ENCODE measurements around the gene TAF11L9. TPM values are rescaled to one million over a fixed set of nuclear protein-coding genes. Genes with fewer than 3 reads are reported as not detected.
"Not testable (repeated sequence)": the region's sequence is repeated elsewhere in the genome, so short reads cannot be mapped to it uniquely, and the experiment has no call there.

The TAF11L9 gene
- total RNA-seq, 1 donor from 2014 or later: not detected

GRCh38 chr5:17585658-17586057 is 8.5 kb downstream of the TAF11L9 start, which contains the start of gene TAF11L7:
Gene TAF11L7 (minus strand): TSS chr5:17585758.
- H3K36me3 Mint-ChIP-seq (ENCODE audit: low read depth); H3K4me1 Mint-ChIP-seq (ENCODE audit: low read depth); H3K27me3 Mint-ChIP-seq (ENCODE audit: insufficient read depth); H3K9me3 Mint-ChIP-seq; H3K4me3 Mint-ChIP-seq; intact Hi-C loops (cut with micrococcal nuclease); DNase-seq (ENCODE audit: low spot score); H3K27ac Mint-ChIP-seq: not testable (repeated sequence)

Other genes with a start within 250 kb of the TAF11L9 start
- not detected in 2 replicates for gene TAF11L2, start 96.2 kb downstream of the TAF11L9 start, total RNA-seq
- not detected in 2 replicates for gene TAF11L3, start 76.0 kb downstream of the TAF11L9 start, total RNA-seq
- gene TAF11L4, start 72.6 kb downstream of the TAF11L9 start, total RNA-seq: not detected in 2 replicates
- not detected in 2 replicates for gene TAF11L5, start 69.2 kb downstream of the TAF11L9 start, total RNA-seq
- gene TAF11L6, start 65.7 kb downstream of the TAF11L9 start, total RNA-seq: not detected in 2 replicates
- not detected in 2 replicates for gene TAF11L7, start 8.6 kb downstream of the TAF11L9 start, total RNA-seq
- gene TAF11L8, start 3.4 kb downstream of the TAF11L9 start, total RNA-seq: not detected in 2 replicates
- gene TAF11L10, start 3.4 kb upstream of the TAF11L9 start, total RNA-seq: not detected in 2 replicates
- not detected in 2 replicates for gene TAF11L11, start 9.8 kb upstream of the TAF11L9 start, total RNA-seq
- not detected in 2 replicates for gene TAF11L12, start 16.0 kb upstream of the TAF11L9 start, total RNA-seq
- not detected in 2 replicates for gene TAF11L13, start 37.7 kb upstream of the TAF11L9 start, total RNA-seq
- not detected in 2 replicates for gene TAF11L14, start 40.1 kb upstream of the TAF11L9 start, total RNA-seq